ENCODE results near the gene KRT35.

The KRT35 gene

GRCh38 chr17:41480581-41480980 is 370 bp downstream of the KRT35 start:
- no peak for DNase-seq (ENCODE audit: low read depth)
- no peak for TF ChIP-seq MYC (IDR thresholded peaks at IDR 0.05; ENCODE audit: low read depth, low read length)
- TF ChIP-seq, protein P1, sequence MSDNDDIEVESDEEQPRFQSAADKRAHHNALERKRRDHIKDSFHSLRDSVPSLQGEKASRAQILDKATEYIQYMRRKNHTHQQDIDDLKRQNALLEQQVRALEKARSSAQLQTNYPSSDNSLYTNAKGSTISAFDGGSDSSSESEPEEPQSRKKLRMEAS (IDR thresholded peaks at IDR 0.05; ENCODE audit: low read depth, low read length) = no peak
- TF ChIP-seq CTCF (IDR thresholded peaks at IDR 0.05; ENCODE audit: low read depth, low read length) = no peak
- no peak for TF ChIP-seq POLR2A (IDR thresholded peaks at IDR 0.05; ENCODE audit: extremely low read depth, insufficient read length)
- H3K4me3 ChIP-seq (ENCODE audit: low read depth, low read length) = no peak overlapping the region

- no peak for TF ChIP-seq MYC (IDR thresholded peaks at IDR 0.05; ENCODE audit: low read depth, low read length)
- TF ChIP-seq POLR2A (IDR thresholded peaks at IDR 0.05; ENCODE audit: extremely low read depth, insufficient read length) = no peak
- TF ChIP-seq CTCF (IDR thresholded peaks at IDR 0.05; ENCODE audit: low read depth, low read length) = no peak
- TF ChIP-seq, protein P1 (IDR thresholded peaks at IDR 0.05; ENCODE audit: low read depth, low read length) = no peak
- peak; percentile 38 for DNase-seq (ENCODE audit: low read depth)
Measured at GRCh38 chr17:41480136-41480535, 815 bp downstream of the KRT35 start.

GRCh38 chr17:41478237-41478636 is 2.7 kb downstream of the KRT35 start:
- no peak for DNase-seq (ENCODE audit: low read depth)
- TF ChIP-seq POLR2A (IDR thresholded peaks at IDR 0.05; ENCODE audit: extremely low read depth, insufficient read length) (no peak), MYC (IDR thresholded peaks at IDR 0.05; ENCODE audit: low read depth, low read length) (no peak), CTCF (IDR thresholded peaks at IDR 0.05; ENCODE audit: low read depth, low read length) (no peak)
- TF ChIP-seq, protein P1 (IDR thresholded peaks at IDR 0.05; ENCODE audit: low read depth, low read length) = no peak
- no peak overlapping the region for H3K4me3 ChIP-seq (ENCODE audit: low read depth, low read length)

More at GRCh38 chr17:41480136-41480535, 815 bp downstream of the KRT35 start:
- no peak overlapping the region for H3K4me3 ChIP-seq (ENCODE audit: low read depth, low read length)

GRCh38 chr17:41476866-41477815 is 3.8 kb downstream of the KRT35 start:
- no peak for TF ChIP-seq MYC (IDR thresholded peaks at IDR 0.05; ENCODE audit: low read depth, low read length)
- no peak for TF ChIP-seq CTCF (IDR thresholded peaks at IDR 0.05; ENCODE audit: low read depth, low read length)
- no peak for TF ChIP-seq POLR2A (IDR thresholded peaks at IDR 0.05; ENCODE audit: extremely low read depth, insufficient read length)
- TF ChIP-seq, protein P1 (IDR thresholded peaks at IDR 0.05; ENCODE audit: low read depth, low read length) = no peak
- DNase-seq (ENCODE audit: low read depth) = no peak
- no peak overlapping the region for H3K4me3 ChIP-seq (ENCODE audit: low read depth, low read length)

GRCh38 chr17:41475421-41475820 is 5.5 kb downstream of the KRT35 start:
- TF ChIP-seq POLR2A (IDR thresholded peaks at IDR 0.05; ENCODE audit: extremely low read depth, insufficient read length) = no peak
- H3K4me3 ChIP-seq (ENCODE audit: low read depth, low read length) = no peak overlapping the region
- no peak for DNase-seq (ENCODE audit: low read depth)

DNA sequence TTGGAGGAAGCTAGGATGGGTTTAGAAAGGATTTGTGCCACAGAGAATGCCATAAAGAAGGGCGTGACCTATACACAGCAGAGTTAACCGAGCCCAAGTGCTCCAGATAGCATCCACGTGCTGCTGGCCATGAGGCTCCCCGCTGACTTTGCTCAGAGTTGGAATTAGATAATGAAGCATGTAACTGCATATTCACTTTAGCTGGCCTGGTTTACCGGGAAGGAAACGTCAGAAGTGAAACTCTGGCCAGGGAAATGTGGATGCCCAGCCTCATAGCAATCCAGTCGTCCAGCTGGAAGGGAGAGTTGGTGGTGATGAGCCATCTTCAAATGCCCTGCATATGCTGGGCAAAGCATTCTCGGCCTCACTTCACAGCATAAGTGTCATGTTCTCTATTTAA is 6.1 kb downstream of the KRT35 start:
- no peak for DNase-seq (ENCODE audit: low read depth)
- no peak overlapping the region for H3K4me3 ChIP-seq (ENCODE audit: low read depth, low read length)
- TF ChIP-seq, protein P1 (IDR thresholded peaks at IDR 0.05; ENCODE audit: low read depth, low read length) = no peak
- TF ChIP-seq MYC (IDR thresholded peaks at IDR 0.05; ENCODE audit: low read depth, low read length) (no peak), POLR2A (IDR thresholded peaks at IDR 0.05; ENCODE audit: extremely low read depth, insufficient read length) (no peak), CTCF (IDR thresholded peaks at IDR 0.05; ENCODE audit: low read depth, low read length) (no peak)

All from NB4 (cell line).